ENCODE measurements around the gene FES.
"Not testable (repeated sequence)": the region's sequence is repeated elsewhere in the genome, so short reads cannot be mapped to it uniquely, and the experiment has no call there.

FES gene

GRCh38 chr15:90860942-90861675 lies 23.2 kb upstream of the FES start:
- DNase-seq (ENCODE audit: low read depth in 1 of 2, low spot score in 1 of 2), result no peak

GRCh38 chr15:90862487-90862886 lies 21.8 kb upstream of the FES start:
- no peak for DNase-seq (ENCODE audit: low read depth in 1 of 2, low spot score in 1 of 2)

- no peak for DNase-seq (ENCODE audit: low read depth in 1 of 2, low spot score in 1 of 2)
Measured at GRCh38 chr15:90862964-90863778, 21.1 kb upstream of the FES start.

DNA sequence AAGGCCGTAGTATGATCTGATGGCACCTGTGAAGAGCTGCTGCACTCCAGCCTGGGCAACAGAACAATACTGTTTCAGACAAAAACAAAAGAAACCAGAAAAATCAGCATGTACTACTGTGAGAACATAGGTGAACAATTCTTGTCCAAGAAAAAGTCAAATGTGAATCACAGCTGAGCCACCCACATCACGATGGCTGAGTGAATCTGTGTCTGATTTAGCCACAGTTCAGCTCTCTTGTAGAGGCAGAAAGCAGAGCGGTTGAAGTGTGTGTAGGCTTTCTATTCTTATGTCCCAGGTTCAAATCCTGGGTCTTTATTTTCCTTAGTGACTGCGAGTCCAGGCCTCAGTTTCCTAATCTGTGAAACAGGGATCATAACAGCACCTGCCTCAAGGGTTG lies 20.3 kb upstream of the FES start:
- no peak for DNase-seq (ENCODE audit: low read depth in 1 of 2, low spot score in 1 of 2)

DNA sequence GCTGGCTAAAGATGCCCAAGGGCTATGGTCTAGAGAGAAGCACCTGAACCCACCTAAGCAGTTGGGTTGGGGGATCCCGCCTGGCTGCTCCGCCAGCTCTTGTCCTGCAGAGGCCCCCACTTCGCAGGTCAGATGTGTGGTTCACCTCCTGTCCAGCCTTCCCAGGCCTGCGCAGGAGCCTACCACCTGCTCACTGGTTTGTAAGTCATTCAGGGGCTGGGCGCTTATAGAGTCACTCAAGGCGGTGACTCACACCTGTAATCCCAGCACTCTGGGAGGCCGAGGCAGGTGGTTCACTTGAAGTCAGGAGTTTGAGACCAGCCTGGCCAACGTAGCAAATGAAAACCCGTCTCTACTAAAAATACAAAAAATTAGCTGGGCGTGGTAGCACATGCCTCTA lies 19.8 kb upstream of the FES start:
- DNase-seq (ENCODE audit: low read depth in 1 of 2, low spot score in 1 of 2), result no peak

GRCh38 chr15:90865702-90866101 lies 18.6 kb upstream of the FES start:
- DNase-seq (ENCODE audit: low read depth in 1 of 2, low spot score in 1 of 2), result no peak

DNA sequence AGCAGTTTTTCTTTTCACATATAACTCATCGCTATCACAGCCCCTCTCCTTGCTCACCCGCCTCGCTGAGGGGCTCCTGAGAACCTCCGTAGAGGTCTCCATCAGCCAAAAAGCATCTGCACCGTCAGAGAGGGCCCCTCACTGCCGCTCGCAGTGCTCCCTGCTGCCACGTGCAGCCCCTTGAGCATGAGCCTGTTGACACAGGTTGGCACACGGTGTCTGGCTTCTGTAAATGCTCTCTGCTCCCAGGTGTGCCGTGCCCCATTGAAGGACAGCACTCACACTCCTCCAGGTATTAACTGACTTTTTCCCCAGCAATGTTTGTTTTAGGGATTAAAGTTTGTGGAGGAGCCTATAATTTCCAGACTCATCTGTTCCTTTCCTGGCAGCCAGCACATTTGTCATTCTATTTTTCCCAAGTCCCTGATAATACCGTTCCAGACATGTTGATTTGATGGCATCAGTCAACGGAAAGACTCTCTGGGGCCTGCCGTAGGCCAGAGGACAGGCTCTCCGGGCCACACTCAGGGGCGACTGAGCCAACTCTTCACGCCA lies 18.1 kb upstream of the FES start:
- no peak for DNase-seq (ENCODE audit: low read depth in 1 of 2, low spot score in 1 of 2)

DNA sequence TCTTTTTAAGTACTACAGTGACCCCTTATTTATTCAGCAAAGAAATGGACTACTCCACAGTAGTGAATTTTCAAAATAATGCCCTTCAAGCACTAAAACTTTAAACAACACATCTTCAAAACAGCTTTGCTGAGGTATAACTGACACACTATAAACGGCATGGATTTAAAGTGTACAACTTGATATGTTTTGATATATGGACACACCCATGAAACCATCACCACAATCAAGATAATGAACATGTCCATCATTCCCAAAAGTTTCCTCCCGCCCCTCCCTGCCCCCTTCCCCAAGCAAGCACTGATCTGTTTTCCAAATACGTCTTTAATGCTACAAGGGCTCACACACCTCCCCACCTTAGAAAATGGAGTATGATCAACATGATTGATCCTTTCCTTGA lies 17.5 kb upstream of the FES start:
- DNase-seq (ENCODE audit: low read depth in 1 of 2, low spot score in 1 of 2), result no peak

- DNase-seq (ENCODE audit: low read depth in 1 of 2, low spot score in 1 of 2), result no peak
Measured at GRCh38 chr15:90868261-90868689, 16.0 kb upstream of the FES start, which contains the start of gene FURIN. Gene FURIN, plus strand, starts transcription at chr15:90868588. Its CDS starts 7,153 bp downstream, at chr15:90875741.

- DNase-seq (ENCODE audit: low read depth in 1 of 2, low spot score in 1 of 2), result no peak
Measured at GRCh38 chr15:90869140-90869541, 15.2 kb upstream of the FES start.

- DNase-seq (ENCODE audit: low read depth in 1 of 2, low spot score in 1 of 2), result peak in 1 of 2 donors; percentile 46
Measured at GRCh38 chr15:90869601-90870353, 14.5 kb upstream of the FES start.

DNA sequence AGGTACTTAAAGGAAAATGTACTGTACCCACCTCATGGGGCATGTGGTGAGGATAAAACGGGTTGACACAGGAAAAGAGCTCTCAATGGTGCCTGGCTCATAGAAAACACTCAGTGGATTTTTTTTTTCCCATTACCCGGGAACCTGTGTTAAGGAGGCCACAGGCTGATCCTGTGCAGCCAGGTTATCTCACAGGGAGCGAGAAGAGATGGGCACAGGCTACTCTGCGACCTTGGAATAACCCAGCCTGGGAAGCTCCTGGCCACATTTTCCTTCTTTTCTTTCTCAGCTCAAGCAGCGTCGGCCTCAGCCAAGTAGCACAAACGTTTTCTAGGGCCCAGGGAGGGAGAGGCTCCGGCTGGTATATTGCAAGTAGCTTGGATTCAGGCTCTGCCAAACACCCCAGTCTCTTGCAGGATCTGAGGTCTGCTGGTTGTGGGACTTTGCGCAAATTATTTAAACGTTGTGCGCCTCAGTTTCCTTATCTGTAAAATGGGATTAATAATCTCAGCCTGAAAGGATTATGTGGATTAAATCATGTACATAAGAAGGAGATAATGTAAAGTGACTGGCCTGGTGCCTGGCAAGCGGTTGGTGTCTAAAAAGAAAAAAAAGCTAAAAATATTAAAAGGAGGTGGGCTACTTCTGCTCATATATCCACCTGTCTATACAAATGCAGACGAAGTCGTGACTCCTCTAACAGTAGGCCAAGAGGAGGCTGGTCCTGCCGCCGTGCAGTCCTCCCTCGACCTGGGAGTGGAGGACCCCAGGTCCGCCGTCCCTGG lies 13.8 kb upstream of the FES start:
- no peak for DNase-seq (ENCODE audit: low read depth in 1 of 2, low spot score in 1 of 2)

GRCh38 chr15:90871139-90871715 lies 13.1 kb upstream of the FES start:
- no peak for DNase-seq (ENCODE audit: low read depth in 1 of 2, low spot score in 1 of 2)

GRCh38 chr15:90871716-90872485 lies 12.4 kb upstream of the FES start:
- DNase-seq (ENCODE audit: low read depth in 1 of 2, low spot score in 1 of 2), result no peak

DNA sequence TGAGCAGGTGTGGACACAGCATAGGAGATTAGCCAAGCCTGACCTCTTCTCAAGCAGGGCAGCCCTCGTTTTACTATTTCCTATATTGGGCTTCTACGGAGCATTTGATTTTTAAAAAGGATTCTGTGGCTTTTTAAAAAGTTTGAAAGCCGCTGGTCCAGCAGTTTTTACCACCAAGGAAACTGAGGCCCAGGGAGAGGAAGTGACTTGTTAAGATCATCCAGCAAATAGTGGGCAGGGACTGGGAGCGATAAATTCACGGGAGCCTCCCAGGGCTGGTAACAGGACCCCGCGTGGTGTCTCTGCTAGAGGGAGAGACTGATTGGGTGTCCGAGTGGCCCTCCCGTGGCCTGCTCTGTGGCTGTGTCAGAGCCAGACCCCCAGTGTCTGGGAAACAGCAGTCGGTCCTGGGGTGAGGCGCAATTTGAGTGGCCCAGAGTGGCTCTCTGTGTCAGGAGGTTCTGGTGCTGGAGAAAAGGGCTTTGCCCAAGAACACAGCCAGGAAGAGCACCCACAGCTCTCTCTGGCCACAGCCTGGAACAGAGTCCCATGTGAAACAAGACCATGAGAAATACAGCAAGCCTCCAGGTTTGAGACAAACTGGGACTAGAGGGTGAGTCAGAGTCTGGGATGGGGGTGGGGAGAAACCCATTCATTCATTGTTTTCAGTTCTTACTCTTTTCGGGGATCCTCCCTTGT lies 11.7 kb upstream of the FES start:
- peak in 1 of 2 donors; percentile 73 for DNase-seq (ENCODE audit: low read depth in 1 of 2, low spot score in 1 of 2)

- DNase-seq (ENCODE audit: low read depth in 1 of 2, low spot score in 1 of 2), result no peak
Measured at GRCh38 chr15:90873488-90873997, 10.8 kb upstream of the FES start.

DNA sequence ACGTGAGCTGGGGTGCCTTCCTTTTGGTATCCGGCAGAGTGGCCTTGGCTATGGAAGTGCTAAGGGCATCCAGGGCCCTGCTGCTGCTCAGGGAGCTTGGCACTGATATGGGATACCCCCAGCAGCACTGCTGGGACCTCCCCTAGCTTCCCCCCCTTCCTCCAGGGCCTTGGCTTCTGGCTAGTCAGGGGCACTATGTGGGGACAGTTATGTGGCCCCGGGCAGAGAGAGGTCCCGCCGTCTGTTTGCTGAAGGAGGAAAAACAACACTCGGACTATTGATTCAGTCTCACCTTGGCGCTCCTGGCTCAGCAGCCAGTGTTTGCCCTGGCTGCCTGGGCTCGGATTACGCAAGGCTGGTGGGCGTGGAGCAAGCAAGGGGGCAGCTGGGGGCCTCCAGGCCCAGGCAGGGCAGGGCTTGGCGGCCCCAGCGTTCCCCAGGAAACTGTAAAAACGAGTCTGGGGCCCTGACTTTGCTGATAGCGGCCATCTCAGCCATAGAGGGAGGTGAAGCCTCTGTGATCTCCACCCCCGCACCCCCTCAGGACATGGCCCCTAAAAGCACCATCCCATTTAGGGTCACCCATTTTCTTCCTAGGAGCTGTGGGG lies 10.2 kb upstream of the FES start:
- DNase-seq (ENCODE audit: low read depth in 1 of 2, low spot score in 1 of 2), result no peak

GRCh38 chr15:90874986-90875385 lies 9.3 kb upstream of the FES start:
- DNase-seq (ENCODE audit: low read depth in 1 of 2, low spot score in 1 of 2), result not testable (repeated sequence)
